PC-3 (cell line): ENCODE results near the gene TIRAP. TPM values are rescaled to one million over a fixed set of nuclear protein-coding genes. Genes with fewer than 3 reads are reported as not detected.
"Not testable (repeated sequence)": the region's sequence is repeated elsewhere in the genome, so short reads cannot be mapped to it uniquely, and the experiment has no call there.

Source experiments
- ATAC-seq: fragments of 200-7000 bp; cut with Tn5 transposase; 2 replicates; pipeline ENCODE4 v1.9.1; 2020; ENCODE audit warnings: mild to moderate bottlenecking, moderate library complexity
- BruUV-seq: library from RNA; stranded (reverse); fragments of 400-500 nt; replicated peaks from 2 replicates; lab custom pipeline; 2021; lab: Mats Ljungman, UMichigan
- CTCF ChIA-PET: fragments of 300-600 bp; sonication (Branson Sonifier 250); formaldehyde crosslinking; loops from one replicate; lab custom pipeline; 2022; ENCODE audit warnings: antibody characterized with exemption; lab: Charles Lee
- POLR2A ChIA-PET: fragments of 300-600 bp; sonication (Branson Sonifier 250); formaldehyde crosslinking; loops from one replicate; lab custom pipeline; 2022; ENCODE audit warnings: antibody characterized with exemption; ENCODE audit not compliant: unreplicated experiment; lab: Charles Lee
- DNase-seq: peaks from one replicate; pipeline ENCODE4 v3.0.0-alpha.2; 2015
- H2AFZ ChIP-seq: fragments of 300-600 bp; sonication (generic); 2 replicates; pipeline ENCODE4 v1.6.0; 2016; ENCODE audit warnings: antibody characterized with exemption, low read length
- H3F3A ChIP-seq: fragments of 300-600 bp; sonication (generic); one replicate; pipeline ENCODE4 v1.6.0; 2017; ENCODE audit warnings: antibody characterized with exemption, low read length, control low read depth, mild to moderate bottlenecking; ENCODE audit not compliant: unreplicated experiment
- H3K27ac ChIP-seq: fragments of 300-600 bp; sonication (generic); 2 replicates; pipeline ENCODE4 v1.5.1; 2016; ENCODE audit warnings: mild to moderate bottlenecking, low read length
- H3K27me3 ChIP-seq: fragments of 300-600 bp; sonication (generic); 2 replicates; pipeline ENCODE4 v1.6.1; 2016; ENCODE audit warnings: low read length, mixed read lengths
- H3K36me3 ChIP-seq: fragments of 300-600 bp; sonication (generic); 2 replicates; pipeline ENCODE4 v1.6.1; 2016; ENCODE audit warnings: low read depth, mixed run types, low read length, mixed read lengths
- H3K4me1 ChIP-seq: fragments of 300-600 bp; sonication (generic); 2 replicates; pipeline ENCODE4 v1.5.1; 2016; ENCODE audit warnings: low read length; ENCODE audit not compliant: insufficient read depth
- H3K4me2 ChIP-seq: fragments of 300-600 bp; sonication (generic); 2 replicates; pipeline ENCODE4 v1.6.0; 2016; ENCODE audit warnings: low read length
- H3K4me3 ChIP-seq: fragments of 300-600 bp; sonication (generic); 2 replicates; pipeline ENCODE4 v1.5.1; 2016; ENCODE audit warnings: mild to moderate bottlenecking, low read length, mixed read lengths
- H3K79me2 ChIP-seq: fragments of 300-600 bp; sonication (generic); 2 replicates; pipeline ENCODE4 v1.6.1; 2017; ENCODE audit warnings: low read length, mixed read lengths
- H3K9ac ChIP-seq: fragments of 300-600 bp; sonication (generic); 2 replicates; pipeline ENCODE4 v1.6.0; 2016; ENCODE audit warnings: mild to moderate bottlenecking, low read length
- H3K9me2 ChIP-seq: fragments of 300-600 bp; sonication (generic); replicated peaks from 2 replicates; pipeline ENCODE4 v1.6.1; 2016; ENCODE audit warnings: mixed run types, low read length, mixed read lengths
- H3K9me3 ChIP-seq: fragments of 300-600 bp; sonication (generic); 2 replicates; pipeline ENCODE4 v1.6.1; 2016; ENCODE audit warnings: low read length, mixed read lengths
- H4K20me1 ChIP-seq: fragments of 300-600 bp; sonication (generic); 2 replicates; pipeline ENCODE4 v1.6.1; 2016; ENCODE audit warnings: low read length, mixed read lengths
- EZH2 ChIP-seq: fragments of 300-600 bp; sonication (generic); IDR thresholded peaks from one replicate; pipeline ENCODE4 v1.6.1; 2017; ENCODE audit warnings: antibody characterized with exemption, mild to moderate bottlenecking, low read length; ENCODE audit not compliant: unreplicated experiment
- EZH2phosphoT487 ChIP-seq: fragments of 300-600 bp; sonication (generic); IDR thresholded peaks from 2 replicates; pipeline ENCODE4 v1.6.1; 2018; ENCODE audit warnings: mild to moderate bottlenecking, antibody characterized with exemption, low read length, borderline replicate concordance
- intact Hi-C: fragments of 100-400 bp; cut with micrococcal nuclease; formaldehyde crosslinking; loops from 2 replicates; pipeline ENCODE4 v1.9.0; 2023
- total RNA-seq: library from RNA; depleted of rRNA; stranded (reverse); fragments of >200 nt; gene quantifications from 2 replicates; pipeline ENCODE4 v1.2.3, GENCODE V29; 2014
- TF ChIP-seq, protein P1 (sequence below): fragments of 300-600 bp; sonication (generic); conservative IDR thresholded peaks from 2 replicates; pipeline ENCODE4 v1.5.1; 2017; ENCODE audit warnings: antibody characterized with exemption, low read depth, mild to moderate bottlenecking, low read length

The TIRAP gene
- total RNA-seq, 1 experiment from 2014 or later = 8.4 TPM

DNA sequence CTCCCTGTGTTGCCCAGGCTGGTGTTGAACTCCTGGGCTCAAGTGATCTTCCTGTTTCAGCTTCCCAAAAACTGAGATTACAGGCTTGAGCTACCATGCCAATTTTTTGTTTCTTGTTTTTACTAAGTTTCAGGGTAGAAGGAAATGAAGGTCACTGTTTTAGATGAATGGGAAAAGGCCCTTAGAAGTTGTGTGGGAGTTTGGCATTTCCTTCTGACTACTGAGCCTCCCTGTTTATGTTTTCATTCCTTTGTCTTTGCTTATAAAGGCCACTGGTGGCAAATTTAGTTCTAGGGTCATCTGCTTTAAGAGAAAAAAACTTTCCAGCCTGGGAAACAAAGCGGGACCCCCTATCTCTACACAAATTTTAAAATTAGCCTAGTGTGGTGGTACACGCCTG, 36.3 kb upstream of the TIRAP start:
- Histone ChIP-seq H3K9me2 (no peaks in the 10 kb centered on the region), H2AFZ (no peak overlapping the region), H3F3A (no peaks in the 10 kb centered on the region), H3K36me3 (peaks cover 30% of the 10 kb centered on the region), H4K20me1 (no peaks in the 10 kb centered on the region), H3K27ac (no peak overlapping the region), H3K4me3 (no peak overlapping the region), H3K9ac (no peak overlapping the region), H3K4me1 (no peaks in the 10 kb centered on the region), H3K4me2 (no peak overlapping the region), H3K27me3 (no peaks in the 10 kb centered on the region), H3K79me2 (no peaks in the 10 kb centered on the region), H3K9me3 (no peaks in the 10 kb centered on the region)
- DNase-seq (no peak), ATAC-seq (no peak)
- TF ChIP-seq EZH2phosphoT487 (no peak), EZH2 (no peak)
- TF ChIP-seq, protein P1, sequence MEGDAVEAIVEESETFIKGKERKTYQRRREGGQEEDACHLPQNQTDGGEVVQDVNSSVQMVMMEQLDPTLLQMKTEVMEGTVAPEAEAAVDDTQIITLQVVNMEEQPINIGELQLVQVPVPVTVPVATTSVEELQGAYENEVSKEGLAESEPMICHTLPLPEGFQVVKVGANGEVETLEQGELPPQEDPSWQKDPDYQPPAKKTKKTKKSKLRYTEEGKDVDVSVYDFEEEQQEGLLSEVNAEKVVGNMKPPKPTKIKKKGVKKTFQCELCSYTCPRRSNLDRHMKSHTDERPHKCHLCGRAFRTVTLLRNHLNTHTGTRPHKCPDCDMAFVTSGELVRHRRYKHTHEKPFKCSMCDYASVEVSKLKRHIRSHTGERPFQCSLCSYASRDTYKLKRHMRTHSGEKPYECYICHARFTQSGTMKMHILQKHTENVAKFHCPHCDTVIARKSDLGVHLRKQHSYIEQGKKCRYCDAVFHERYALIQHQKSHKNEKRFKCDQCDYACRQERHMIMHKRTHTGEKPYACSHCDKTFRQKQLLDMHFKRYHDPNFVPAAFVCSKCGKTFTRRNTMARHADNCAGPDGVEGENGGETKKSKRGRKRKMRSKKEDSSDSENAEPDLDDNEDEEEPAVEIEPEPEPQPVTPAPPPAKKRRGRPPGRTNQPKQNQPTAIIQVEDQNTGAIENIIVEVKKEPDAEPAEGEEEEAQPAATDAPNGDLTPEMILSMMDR = no peak
- ChIA-PET CTCF (no interaction called here), POLR2A (no interaction called here)
- intact Hi-C loops = no loop called here
- BruUV-seq = no TSS peak

GRCh38 chr11:126253265-126253664, 29.6 kb upstream of the TIRAP start:
- ATAC-seq = no peak
- Histone ChIP-seq H3K4me2 (no peak overlapping the region), H3F3A (peaks cover 1% of the 10 kb centered on the region), H3K36me3 (peaks cover 26% of the 10 kb centered on the region), H3K79me2 (no peaks in the 10 kb centered on the region), H3K4me1 (no peaks in the 10 kb centered on the region), H3K27ac (no peak overlapping the region), H2AFZ (no peak overlapping the region), H3K9me3 (no peaks in the 10 kb centered on the region), H3K9ac (no peak overlapping the region), H3K9me2 (no peaks in the 10 kb centered on the region), H4K20me1 (no peaks in the 10 kb centered on the region), H3K27me3 (no peaks in the 10 kb centered on the region), H3K4me3 (no peak overlapping the region)
- DNase-seq = no peak
- TF ChIP-seq EZH2phosphoT487 (no peak), EZH2 (no peak)
- TF ChIP-seq, protein P1 = no peak
- no TSS peak for BruUV-seq
- POLR2A ChIA-PET = no interaction called here
- intact Hi-C loops = no loop called here
- CTCF ChIA-PET = no interaction called here

DNA sequence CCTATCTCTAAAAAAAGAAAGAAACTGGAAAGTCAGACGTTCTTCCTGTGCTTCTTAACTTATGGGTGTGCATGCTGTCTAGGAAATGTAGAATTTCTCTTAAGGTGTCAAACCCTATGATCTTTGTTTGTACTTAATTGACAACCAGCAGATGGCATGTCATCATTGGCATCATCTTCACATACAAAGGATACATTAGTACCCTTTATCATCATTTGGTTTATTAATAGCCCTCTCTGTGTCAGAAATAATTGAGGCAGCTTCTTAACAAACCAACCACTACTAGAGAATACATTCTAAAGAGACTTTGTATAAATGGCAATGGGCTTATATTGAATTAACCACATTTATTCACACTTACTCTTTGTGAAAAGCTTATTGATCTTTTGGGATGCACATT, 28.1 kb upstream of the TIRAP start:
- CTCF ChIA-PET = no interaction called here
- Histone ChIP-seq H3K9ac (no peak overlapping the region), H3F3A (peaks cover 5% of the 10 kb centered on the region), H3K4me1 (no peaks in the 10 kb centered on the region), H3K27me3 (no peaks in the 10 kb centered on the region), H3K4me3 (no peak overlapping the region), H3K36me3 (peaks cover 23% of the 10 kb centered on the region), H3K9me3 (no peaks in the 10 kb centered on the region), H3K79me2 (no peaks in the 10 kb centered on the region), H3K4me2 (no peak overlapping the region), H3K9me2 (no peaks in the 10 kb centered on the region), H3K27ac (no peak overlapping the region), H2AFZ (no peak overlapping the region), H4K20me1 (no peaks in the 10 kb centered on the region)
- POLR2A ChIA-PET = no interaction called here
- ATAC-seq (no peak), DNase-seq (no peak)
- intact Hi-C loops = no loop called here
- no peak for TF ChIP-seq EZH2
- TF ChIP-seq, protein P1 = no peak
- no peak for TF ChIP-seq EZH2phosphoT487
- no TSS peak for BruUV-seq

GRCh38 chr11:126255507-126255906, 27.4 kb upstream of the TIRAP start:
- H2AFZ ChIP-seq, H3K79me2 ChIP-seq, H3K9me2 ChIP-seq, DNase-seq, H3F3A ChIP-seq, H3K27me3 ChIP-seq, BruUV-seq, H3K4me3 ChIP-seq, H3K4me1 ChIP-seq, H3K27ac ChIP-seq, H3K9me3 ChIP-seq, H3K9ac ChIP-seq, H3K4me2 ChIP-seq, ATAC-seq, CTCF ChIA-PET, H4K20me1 ChIP-seq, intact Hi-C loops: not testable (repeated sequence)
- H3K36me3 ChIP-seq = peaks cover 23% of the 10 kb centered on the region
- POLR2A ChIA-PET = interaction anchor here (0.6 kb wide), 1 partner anchor 44 kb away, joined by 3 read pairs; the partner anchor contains the start of gene FAM118B
